K562 (cell line): ENCODE results near the gene AGL.

ENCODE experiments used
- BMI1 ChIP-seq: fragments of 150-350 bp; IDR thresholded peaks from 2 replicates; pipeline ENCODE4 v1.6.1; 2014; ENCODE audit warnings: low read length
- ETS2 ChIP-seq: IDR thresholded peaks from 2 replicates; pipeline ENCODE4 v1.6.1; 2016; ENCODE audit warnings: borderline replicate concordance, missing genetic modification characterization, mild to moderate bottlenecking, moderate library complexity, missing compliant biosample characterization; ENCODE audit not compliant: poor library complexity, severe bottlenecking
- NBN ChIP-seq: fragments of 450-650 bp; IDR thresholded peaks from 2 replicates; pipeline ENCODE4 v1.6.1; 2016; ENCODE audit warnings: low read depth, mild to moderate bottlenecking
- SMAD2 ChIP-seq: fragments of 150-350 bp; IDR thresholded peaks from 2 replicates; pipeline ENCODE4 v1.6.1; 2014; ENCODE audit warnings: low read depth, mild to moderate bottlenecking, low read length
- SRSF1 ChIP-seq: fragments of 200-400 bp; formaldehyde crosslinking; IDR thresholded peaks from 2 replicates; pipeline ENCODE4 v1.6.1; 2017; ENCODE audit warnings: mild to moderate bottlenecking, low read depth, low read length, moderate library complexity
- TBP ChIP-seq: optimal IDR thresholded peaks from 2 replicates; pipeline ENCODE3; 2011; ENCODE audit warnings: low read depth, low read length, improper control_type of control experiment
- TF ChIP-seq, protein P1 (sequence below), 3 experiments: IDR thresholded peaks in 2 of 3; conservative IDR thresholded peaks in 1 of 3; 2 replicates each; pipeline ENCODE4 v1.5.1; 2011 to 2012; ENCODE audit warnings: low read length in 3 of 3, mild to moderate bottlenecking in 3 of 3, control low read depth in 2 of 3, improper control_type of control experiment in 1 of 3, inconsistent platforms in 1 of 3, low read depth in 1 of 3, mixed read lengths in 1 of 3, moderate library complexity in 1 of 3; ENCODE audit not compliant: insufficient read depth in 2 of 3
- TF ChIP-seq, protein P2 (sequence below): fragments of 200-800 bp; sonication (Bioruptor generic); IDR thresholded peaks from 2 replicates; pipeline ENCODE4 v1.6.1; 2016; ENCODE audit warnings: missing genetic modification characterization, missing compliant biosample characterization
- TF ChIP-seq, protein P3 (sequence below): fragments of 450-650 bp; IDR thresholded peaks from 2 replicates; pipeline ENCODE4 v1.6.1; 2016; ENCODE audit warnings: mild to moderate bottlenecking

DNA sequence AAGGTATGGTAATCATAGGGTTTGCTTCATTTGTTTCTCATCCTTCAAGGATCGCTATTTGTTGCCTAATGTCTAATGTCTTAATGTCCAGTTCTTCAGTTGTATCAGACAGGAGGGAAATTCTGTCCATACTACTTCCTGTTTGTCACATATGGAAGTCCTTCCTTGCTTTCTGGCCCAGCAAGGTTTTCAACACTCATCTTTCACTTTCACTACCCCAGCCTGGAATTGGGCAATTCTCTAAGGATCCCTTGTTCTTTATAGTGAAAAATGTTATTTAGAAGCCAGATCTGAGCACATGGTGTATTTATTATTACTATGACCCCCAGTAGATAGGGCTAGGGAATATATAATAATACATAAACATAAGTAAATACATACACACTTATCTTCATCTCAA is 69.1 kb downstream of the AGL start:
- TF ChIP-seq SRSF1 = no peak
- no peak for TF ChIP-seq NBN
- TF ChIP-seq TBP = no peak
- TF ChIP-seq, protein P1, sequence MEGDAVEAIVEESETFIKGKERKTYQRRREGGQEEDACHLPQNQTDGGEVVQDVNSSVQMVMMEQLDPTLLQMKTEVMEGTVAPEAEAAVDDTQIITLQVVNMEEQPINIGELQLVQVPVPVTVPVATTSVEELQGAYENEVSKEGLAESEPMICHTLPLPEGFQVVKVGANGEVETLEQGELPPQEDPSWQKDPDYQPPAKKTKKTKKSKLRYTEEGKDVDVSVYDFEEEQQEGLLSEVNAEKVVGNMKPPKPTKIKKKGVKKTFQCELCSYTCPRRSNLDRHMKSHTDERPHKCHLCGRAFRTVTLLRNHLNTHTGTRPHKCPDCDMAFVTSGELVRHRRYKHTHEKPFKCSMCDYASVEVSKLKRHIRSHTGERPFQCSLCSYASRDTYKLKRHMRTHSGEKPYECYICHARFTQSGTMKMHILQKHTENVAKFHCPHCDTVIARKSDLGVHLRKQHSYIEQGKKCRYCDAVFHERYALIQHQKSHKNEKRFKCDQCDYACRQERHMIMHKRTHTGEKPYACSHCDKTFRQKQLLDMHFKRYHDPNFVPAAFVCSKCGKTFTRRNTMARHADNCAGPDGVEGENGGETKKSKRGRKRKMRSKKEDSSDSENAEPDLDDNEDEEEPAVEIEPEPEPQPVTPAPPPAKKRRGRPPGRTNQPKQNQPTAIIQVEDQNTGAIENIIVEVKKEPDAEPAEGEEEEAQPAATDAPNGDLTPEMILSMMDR (IDR thresholded peaks at IDR 0.05 in 2 of 3, conservative IDR thresholded peaks at IDR 0.05 in 1 of 3; ENCODE audit: insufficient read depth in 2 of 3, low read depth in 1 of 3, low read length in 3 of 3) = no peak
- TF ChIP-seq BMI1 = no peak
- TF ChIP-seq, protein P2, sequence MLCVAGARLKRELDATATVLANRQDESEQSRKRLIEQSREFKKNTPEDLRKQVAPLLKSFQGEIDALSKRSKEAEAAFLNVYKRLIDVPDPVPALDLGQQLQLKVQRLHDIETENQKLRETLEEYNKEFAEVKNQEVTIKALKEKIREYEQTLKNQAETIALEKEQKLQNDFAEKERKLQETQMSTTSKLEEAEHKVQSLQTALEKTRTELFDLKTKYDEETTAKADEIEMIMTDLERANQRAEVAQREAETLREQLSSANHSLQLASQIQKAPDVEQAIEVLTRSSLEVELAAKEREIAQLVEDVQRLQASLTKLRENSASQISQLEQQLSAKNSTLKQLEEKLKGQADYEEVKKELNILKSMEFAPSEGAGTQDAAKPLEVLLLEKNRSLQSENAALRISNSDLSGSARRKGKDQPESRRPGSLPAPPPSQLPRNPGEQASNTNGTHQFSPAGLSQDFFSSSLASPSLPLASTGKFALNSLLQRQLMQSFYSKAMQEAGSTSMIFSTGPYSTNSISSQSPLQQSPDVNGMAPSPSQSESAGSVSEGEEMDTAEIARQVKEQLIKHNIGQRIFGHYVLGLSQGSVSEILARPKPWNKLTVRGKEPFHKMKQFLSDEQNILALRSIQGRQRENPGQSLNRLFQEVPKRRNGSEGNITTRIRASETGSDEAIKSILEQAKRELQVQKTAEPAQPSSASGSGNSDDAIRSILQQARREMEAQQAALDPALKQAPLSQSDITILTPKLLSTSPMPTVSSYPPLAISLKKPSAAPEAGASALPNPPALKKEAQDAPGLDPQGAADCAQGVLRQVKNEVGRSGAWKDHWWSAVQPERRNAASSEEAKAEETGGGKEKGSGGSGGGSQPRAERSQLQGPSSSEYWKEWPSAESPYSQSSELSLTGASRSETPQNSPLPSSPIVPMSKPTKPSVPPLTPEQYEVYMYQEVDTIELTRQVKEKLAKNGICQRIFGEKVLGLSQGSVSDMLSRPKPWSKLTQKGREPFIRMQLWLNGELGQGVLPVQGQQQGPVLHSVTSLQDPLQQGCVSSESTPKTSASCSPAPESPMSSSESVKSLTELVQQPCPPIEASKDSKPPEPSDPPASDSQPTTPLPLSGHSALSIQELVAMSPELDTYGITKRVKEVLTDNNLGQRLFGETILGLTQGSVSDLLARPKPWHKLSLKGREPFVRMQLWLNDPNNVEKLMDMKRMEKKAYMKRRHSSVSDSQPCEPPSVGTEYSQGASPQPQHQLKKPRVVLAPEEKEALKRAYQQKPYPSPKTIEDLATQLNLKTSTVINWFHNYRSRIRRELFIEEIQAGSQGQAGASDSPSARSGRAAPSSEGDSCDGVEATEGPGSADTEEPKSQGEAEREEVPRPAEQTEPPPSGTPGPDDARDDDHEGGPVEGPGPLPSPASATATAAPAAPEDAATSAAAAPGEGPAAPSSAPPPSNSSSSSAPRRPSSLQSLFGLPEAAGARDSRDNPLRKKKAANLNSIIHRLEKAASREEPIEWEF (CRISPR knock-in tag) = no peak
- no peak for TF ChIP-seq ETS2 (tag)
- TF ChIP-seq SMAD2 = no peak
- TF ChIP-seq, protein P3, sequence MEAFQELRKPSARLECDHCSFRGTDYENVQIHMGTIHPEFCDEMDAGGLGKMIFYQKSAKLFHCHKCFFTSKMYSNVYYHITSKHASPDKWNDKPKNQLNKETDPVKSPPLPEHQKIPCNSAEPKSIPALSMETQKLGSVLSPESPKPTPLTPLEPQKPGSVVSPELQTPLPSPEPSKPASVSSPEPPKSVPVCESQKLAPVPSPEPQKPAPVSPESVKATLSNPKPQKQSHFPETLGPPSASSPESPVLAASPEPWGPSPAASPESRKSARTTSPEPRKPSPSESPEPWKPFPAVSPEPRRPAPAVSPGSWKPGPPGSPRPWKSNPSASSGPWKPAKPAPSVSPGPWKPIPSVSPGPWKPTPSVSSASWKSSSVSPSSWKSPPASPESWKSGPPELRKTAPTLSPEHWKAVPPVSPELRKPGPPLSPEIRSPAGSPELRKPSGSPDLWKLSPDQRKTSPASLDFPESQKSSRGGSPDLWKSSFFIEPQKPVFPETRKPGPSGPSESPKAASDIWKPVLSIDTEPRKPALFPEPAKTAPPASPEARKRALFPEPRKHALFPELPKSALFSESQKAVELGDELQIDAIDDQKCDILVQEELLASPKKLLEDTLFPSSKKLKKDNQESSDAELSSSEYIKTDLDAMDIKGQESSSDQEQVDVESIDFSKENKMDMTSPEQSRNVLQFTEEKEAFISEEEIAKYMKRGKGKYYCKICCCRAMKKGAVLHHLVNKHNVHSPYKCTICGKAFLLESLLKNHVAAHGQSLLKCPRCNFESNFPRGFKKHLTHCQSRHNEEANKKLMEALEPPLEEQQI = no peak
